ENCODE results near the gene OR2S2. TPM values are rescaled to one million over a fixed set of nuclear protein-coding genes. Genes with fewer than 3 reads are reported as not detected.
A peak's percentile ranks its signal among the peaks of the same experiment; 100 is the strongest.

Gene OR2S2
- total and polyA plus RNA-seq, 8 donors, result not detected

DNA sequence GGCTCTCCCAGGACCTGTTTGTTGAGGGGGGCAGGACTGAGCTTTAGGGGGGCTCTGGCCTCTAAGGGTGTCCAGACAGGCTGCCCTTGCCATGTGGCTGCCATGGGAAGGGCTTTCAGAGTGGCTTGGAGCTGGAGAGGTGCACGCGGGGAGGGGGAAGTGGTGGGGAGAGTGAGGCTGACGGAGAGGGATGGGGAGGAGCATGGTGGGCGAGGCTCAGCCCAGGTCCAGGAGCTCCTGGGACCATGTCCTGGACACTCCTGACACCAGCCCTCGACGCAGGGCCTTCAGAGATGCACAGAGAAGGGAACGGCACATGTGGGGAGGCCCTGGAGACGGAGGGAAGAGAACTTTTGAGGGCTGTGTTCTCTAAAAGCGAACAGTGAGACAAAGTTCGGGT lies 46.3 kb downstream of the OR2S2 start:
- Histone ChIP-seq H3K27me3 (no peaks in the 10 kb centered on the region), H3K27ac (peak overlapping the region in 4 of 5 donors; percentile 18 to 94 (median 65)), H3K9me3 (no peaks in the 10 kb centered on the region), H3K4me3 (no peak overlapping the region), H3K36me3 (no peaks in the 10 kb centered on the region), H3K4me1 (peaks cover 44 to 75% (median 53%) of the 10 kb centered on the region in 4 donors)
- no peak for DNase-seq
- intact Hi-C loops (cut with DNase I; ENCODE audit: low total_unique reads), result no loop called here
- TF ChIP-seq, protein P1, sequence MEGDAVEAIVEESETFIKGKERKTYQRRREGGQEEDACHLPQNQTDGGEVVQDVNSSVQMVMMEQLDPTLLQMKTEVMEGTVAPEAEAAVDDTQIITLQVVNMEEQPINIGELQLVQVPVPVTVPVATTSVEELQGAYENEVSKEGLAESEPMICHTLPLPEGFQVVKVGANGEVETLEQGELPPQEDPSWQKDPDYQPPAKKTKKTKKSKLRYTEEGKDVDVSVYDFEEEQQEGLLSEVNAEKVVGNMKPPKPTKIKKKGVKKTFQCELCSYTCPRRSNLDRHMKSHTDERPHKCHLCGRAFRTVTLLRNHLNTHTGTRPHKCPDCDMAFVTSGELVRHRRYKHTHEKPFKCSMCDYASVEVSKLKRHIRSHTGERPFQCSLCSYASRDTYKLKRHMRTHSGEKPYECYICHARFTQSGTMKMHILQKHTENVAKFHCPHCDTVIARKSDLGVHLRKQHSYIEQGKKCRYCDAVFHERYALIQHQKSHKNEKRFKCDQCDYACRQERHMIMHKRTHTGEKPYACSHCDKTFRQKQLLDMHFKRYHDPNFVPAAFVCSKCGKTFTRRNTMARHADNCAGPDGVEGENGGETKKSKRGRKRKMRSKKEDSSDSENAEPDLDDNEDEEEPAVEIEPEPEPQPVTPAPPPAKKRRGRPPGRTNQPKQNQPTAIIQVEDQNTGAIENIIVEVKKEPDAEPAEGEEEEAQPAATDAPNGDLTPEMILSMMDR (IDR thresholded peaks at IDR 0.05), result no peak
- TF ChIP-seq POLR2AphosphoS5 (IDR thresholded peaks at IDR 0.05) (no peak), EP300 (IDR thresholded peaks at IDR 0.05) (no peak), POLR2A (IDR thresholded peaks at IDR 0.05) (no peak)
- WGBS, 5 donors, result 75 to 89% (median 85%) methylated on average over 10 of the region's 10 CpGs

DNA sequence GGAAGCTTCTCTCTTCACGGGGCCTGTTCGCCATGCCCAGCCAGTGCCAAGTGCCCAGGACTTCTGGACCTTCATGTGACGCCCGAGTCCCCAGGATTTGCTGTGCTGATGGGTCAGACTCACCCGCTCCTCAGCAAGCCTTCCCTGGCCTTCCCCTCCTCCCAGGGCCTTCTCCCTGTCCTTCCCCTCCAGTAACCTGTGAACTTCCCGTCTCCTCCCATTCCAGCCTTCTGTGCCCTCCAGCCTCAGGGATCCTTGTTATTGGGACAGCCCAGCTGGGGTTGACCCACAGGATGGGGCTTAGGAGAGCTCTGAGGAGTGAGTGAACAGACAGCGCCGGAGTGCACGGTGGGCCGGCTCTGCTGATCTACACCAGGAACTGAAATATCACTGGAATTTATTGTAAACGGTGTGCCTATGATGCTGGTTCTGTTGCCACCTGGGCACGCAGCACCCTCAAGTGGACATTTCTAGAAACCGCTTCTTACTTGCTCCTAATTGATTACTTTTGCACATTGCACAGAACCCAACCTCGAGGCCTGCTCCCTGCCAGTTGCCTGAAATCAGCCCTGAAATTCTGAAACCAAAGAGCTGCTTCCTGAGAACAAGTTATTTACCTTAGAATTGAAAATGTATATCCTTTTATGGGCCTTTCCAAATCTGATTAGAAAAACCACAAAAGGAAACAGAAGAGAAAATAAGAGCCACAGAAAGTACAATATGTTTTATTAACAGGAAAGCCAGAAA lies 47.2 kb downstream of the OR2S2 start:
- Histone ChIP-seq H3K27ac (peak overlapping the region in 4 of 5 donors; percentile 86 to 94 (median 90)), H3K4me1 (peaks cover 53 to 84% (median 62%) of the 10 kb centered on the region in 4 donors), H3K27me3 (no peaks in the 10 kb centered on the region), H3K36me3 (no peaks in the 10 kb centered on the region), H3K4me3 (no peak overlapping the region), H3K9me3 (no peaks in the 10 kb centered on the region)
- 45 to 51% (median 49%) methylated on average over 13 to 14 of the region's 14 CpGs for WGBS, 5 donors
- peak; percentile 61 to 68 for DNase-seq
- TF ChIP-seq EP300 (IDR thresholded peaks at IDR 0.05), result no peak
- TF ChIP-seq, protein P1 (IDR thresholded peaks at IDR 0.05), result peak in 3 of 7 experiments; percentile 29 to 46 (median 46)
- TF ChIP-seq POLR2A (IDR thresholded peaks at IDR 0.05), result no peak
- TF ChIP-seq POLR2AphosphoS5 (IDR thresholded peaks at IDR 0.05), result peak in 2 of 3 donors; percentile 9 to 46
- intact Hi-C loops (cut with DNase I; ENCODE audit: low total_unique reads), result no loop called here

DNA sequence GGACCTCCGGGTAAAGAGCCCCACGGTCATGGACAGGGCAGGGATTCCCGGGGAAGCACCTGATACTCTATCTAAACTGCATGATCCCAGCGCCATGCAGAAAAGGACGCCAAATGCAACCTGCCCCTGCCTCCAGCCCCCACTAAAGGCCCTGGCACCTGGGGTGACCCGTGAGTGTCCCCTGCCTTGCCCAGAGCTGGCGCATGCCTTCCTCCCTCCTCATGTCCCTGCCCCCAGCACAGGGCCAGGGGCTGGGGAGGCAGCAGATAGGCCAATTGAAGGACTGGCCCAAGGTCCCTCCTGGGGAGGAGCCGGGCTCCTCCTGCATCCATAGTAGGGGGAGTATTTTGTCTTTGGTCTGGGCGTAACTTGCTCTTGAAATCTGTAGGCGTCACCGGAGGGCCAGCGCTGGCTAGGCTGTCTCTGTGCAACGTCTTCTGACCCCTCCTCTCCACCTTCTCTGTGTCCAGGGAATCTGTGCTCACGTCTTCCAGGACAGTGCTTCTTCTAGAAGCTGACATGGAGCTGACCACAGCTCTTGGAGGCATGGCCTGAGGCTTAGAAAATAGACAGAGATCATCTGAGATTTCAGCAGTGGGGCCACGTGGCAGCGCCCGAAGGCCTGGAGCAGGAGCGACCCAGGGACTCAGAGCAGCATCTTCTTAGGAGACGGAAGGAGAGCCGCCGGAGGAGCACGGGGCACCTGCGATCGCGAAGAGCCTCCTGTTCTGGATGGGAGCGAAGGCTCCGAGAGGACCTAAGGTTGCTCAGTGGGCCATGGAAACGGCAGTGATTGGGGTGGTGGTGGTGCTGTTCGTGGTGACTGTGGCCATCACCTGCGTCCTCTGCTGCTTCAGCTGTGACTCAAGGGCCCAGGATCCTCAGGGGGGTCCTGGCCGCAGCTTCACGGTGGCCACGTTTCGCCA lies 48.0 kb downstream of the OR2S2 start:
- Histone ChIP-seq H3K27ac (peak overlapping the region; percentile 73 to 94 (median 89)), H3K36me3 (no peaks in the 10 kb centered on the region), H3K4me1 (peaks cover 61 to 88% (median 70%) of the 10 kb centered on the region in 4 donors), H3K4me3 (no peak overlapping the region), H3K9me3 (no peaks in the 10 kb centered on the region), H3K27me3 (no peaks in the 10 kb centered on the region)
- intact Hi-C loops (cut with DNase I; ENCODE audit: low total_unique reads), result loop anchor here (5.0 kb wide), 1 partner anchor 37 kb away; no protein-coding TSS in a partner anchor
- 87 to 91% (median 89%) methylated on average over 32 to 34 of the region's 34 CpGs for WGBS, 5 donors
- DNase-seq, result no peak
- TF ChIP-seq, protein P1 (IDR thresholded peaks at IDR 0.05), result no peak
- no peak for TF ChIP-seq POLR2AphosphoS5 (IDR thresholded peaks at IDR 0.05)
- TF ChIP-seq EP300 (IDR thresholded peaks at IDR 0.05), result no peak
- no peak for TF ChIP-seq POLR2A (IDR thresholded peaks at IDR 0.05)

DNA sequence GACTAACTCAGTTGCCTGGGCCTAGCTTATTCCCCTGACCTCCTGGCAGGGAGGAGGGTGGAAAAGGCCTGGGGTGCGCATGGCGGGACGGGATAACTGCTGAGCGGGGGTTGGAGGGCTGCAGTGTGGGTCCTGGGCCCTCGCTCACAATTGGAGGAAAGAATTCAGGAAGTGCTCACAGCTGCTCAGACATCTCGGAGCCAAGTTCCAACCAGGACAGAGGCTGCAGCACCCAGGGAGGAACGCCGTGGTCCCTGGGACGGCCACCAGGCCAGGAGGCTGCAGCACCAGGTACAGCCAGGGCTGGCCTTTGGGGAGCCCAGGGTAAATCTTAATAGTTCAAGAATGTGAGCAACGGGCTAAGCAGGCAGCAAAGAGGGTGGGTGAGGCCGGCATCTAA lies 48.7 kb downstream of the OR2S2 start, which contains the start of gene SPAAR:
Gene SPAAR, plus strand, starts transcription at position 217 of the 400 bp plus-strand sequence. CDS start 974 bp downstream, outside the sequence.
- H3K9me3 ChIP-seq, result no peaks in the 10 kb centered on the region
- no peaks in the 10 kb centered on the region for H3K27me3 ChIP-seq
- peak within 1 kb of the TSS; percentile 73 to 94 (median 89) for H3K27ac ChIP-seq
- 66 to 92% (median 75%) methylated on average over 8 to 11 of the region's 11 CpGs for WGBS, 5 donors
- intact Hi-C loops (cut with DNase I; ENCODE audit: low total_unique reads), result loop anchor here (5.0 kb wide), 1 partner anchor 38 kb away; no protein-coding TSS in a partner anchor
- no peak for DNase-seq
- TF ChIP-seq POLR2AphosphoS5 (IDR thresholded peaks at IDR 0.05), result peak in 1 of 3 donors; percentile 15
- no peak for TF ChIP-seq POLR2A (IDR thresholded peaks at IDR 0.05)
- H3K36me3 ChIP-seq, result no peaks in the 10 kb centered on the region
- no peak within 1 kb of the TSS for H3K4me3 ChIP-seq
- peaks cover 66 to 88% (median 72%) of the 10 kb centered on the region in 4 donors for H3K4me1 ChIP-seq

All from stomach (tissue), 9 donors.